Activated naive CD4-positive, alpha-beta T cell treated with anti-CD3 and anti-CD28 coated beads for 36 hours (primary cell): ENCODE measurements around the gene RECQL5. TPM values are rescaled to one million over a fixed set of nuclear protein-coding genes. Genes with fewer than 3 reads are reported as not detected.

Experiments used
- CTCF ChIA-PET: fragments of 350-600 bp; sonication (Branson Sonifier 250); formaldehyde crosslinking; loops from one replicate; lab custom pipeline; 2021; ENCODE audit warnings: antibody characterized with exemption; lab: Charles Lee
- DNase-seq: peaks from one replicate; pipeline ENCODE4 v3.0.0-alpha.2; 2020
- H3K27ac Mint-ChIP-seq: one replicate; pipeline ENCODE4 v1.8.0; 2021; ENCODE audit warnings: mild to moderate bottlenecking, mixed read lengths
- H3K27me3 Mint-ChIP-seq: one replicate; pipeline ENCODE4 v1.8.0; 2021; ENCODE audit warnings: low read depth, mixed read lengths
- H3K36me3 Mint-ChIP-seq: one replicate; pipeline ENCODE4 v1.8.0; 2021; ENCODE audit warnings: low read depth, mixed read lengths
- H3K4me1 Mint-ChIP-seq: one replicate; pipeline ENCODE4 v1.8.0; 2021; ENCODE audit warnings: low read depth, mixed read lengths
- H3K4me3 Mint-ChIP-seq: one replicate; pipeline ENCODE4 v1.8.0; 2021; ENCODE audit warnings: mild to moderate bottlenecking, moderate library complexity, mixed read lengths
- H3K9me3 Mint-ChIP-seq: one replicate; pipeline ENCODE4 v1.8.0; 2021; ENCODE audit warnings: mixed read lengths
- intact Hi-C: fragments of 100-400 bp; cut with micrococcal nuclease; formaldehyde crosslinking; loops from one replicate; pipeline ENCODE4 v1.15.1; 2023
- total RNA-seq, 2 experiments: library from RNA; stranded (reverse); gene quantifications; one replicate each; pipeline ENCODE4 v1.2.3, GENCODE V29; 2021

The RECQL5 gene
- total RNA-seq, 2 experiments from 2014 or later, result 36.2 to 44.0 TPM

DNA sequence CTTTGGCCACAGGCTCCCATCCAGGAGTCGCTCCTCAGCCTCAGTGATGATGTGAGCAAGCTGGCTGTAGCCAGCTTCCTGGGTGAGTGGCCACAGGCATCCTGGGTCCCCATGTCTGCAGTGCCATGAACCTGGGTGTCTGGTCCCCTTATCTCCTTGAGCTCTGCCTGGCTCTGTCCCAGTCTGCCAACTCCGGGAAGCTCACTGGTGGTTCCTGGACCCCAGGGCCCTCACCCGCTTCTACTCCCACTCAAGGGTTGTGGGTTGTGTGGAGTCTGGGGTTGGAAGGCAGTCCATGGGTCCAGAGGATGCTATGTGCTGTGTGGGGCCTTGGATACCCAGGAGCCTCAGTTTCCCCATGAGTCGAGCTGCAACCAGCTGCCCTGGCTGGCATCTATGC, 45.5 kb downstream of the RECQL5 start:
- DNase-seq, result no peak
- no peaks in the 10 kb centered on the region for H3K36me3 Mint-ChIP-seq
- CTCF ChIA-PET, result interaction anchor here (1.3 to 3.3 kb wide), 2 partner anchors 12 to 20 kb away, joined by 5 to 20 read pairs; partner anchors contain the start of gene SMIM5
- no peak overlapping the region for H3K4me3 Mint-ChIP-seq
- H3K9me3 Mint-ChIP-seq, result no peaks in the 10 kb centered on the region
- intact Hi-C loops, result loop anchor here (10.0 kb wide), 1 partner anchor 67 kb away; no protein-coding TSS in a partner anchor
- H3K27me3 Mint-ChIP-seq, result no peaks in the 10 kb centered on the region
- no peaks in the 10 kb centered on the region for H3K4me1 Mint-ChIP-seq
- no peak overlapping the region for H3K27ac Mint-ChIP-seq

- Mint-ChIP-seq H3K36me3 (no peaks in the 10 kb centered on the region), H3K4me3 (no peak overlapping the region), H3K27me3 (no peaks in the 10 kb centered on the region), H3K9me3 (no peaks in the 10 kb centered on the region), H3K27ac (no peak overlapping the region), H3K4me1 (no peaks in the 10 kb centered on the region)
- CTCF ChIA-PET, result interaction anchor here (1.0 to 3.3 kb wide), 5 partner anchors 14 to 130 kb away, joined by 4 to 20 read pairs (median 5); partner anchors contain the start of gene SMIM5
- intact Hi-C loops, result loop anchor here (10.0 kb wide), 1 partner anchor 65 kb away; no protein-coding TSS in a partner anchor
- peak; percentile 38 for DNase-seq
Measured at GRCh38 chr17:75619506-75620431, 47.2 kb downstream of the RECQL5 start.

DNA sequence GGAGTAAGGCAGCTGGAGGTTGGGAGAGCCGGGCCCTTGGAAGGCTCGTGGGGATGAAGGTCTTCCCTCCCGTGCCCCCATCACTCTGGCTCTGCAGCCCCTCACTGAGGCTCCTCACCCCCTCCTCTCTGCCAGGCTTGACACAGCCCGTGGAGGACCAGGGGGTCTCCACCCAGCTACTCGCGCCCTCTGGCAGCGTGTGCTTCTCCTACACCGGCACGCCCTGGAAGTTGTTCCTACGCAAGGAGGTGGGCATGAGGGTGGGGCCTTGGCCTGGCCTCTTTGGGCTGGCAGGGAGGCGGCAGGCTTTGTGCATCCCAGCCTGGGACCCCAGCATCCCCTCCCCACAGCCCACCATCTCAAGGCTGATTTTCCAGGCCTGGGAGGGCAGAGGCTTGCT, 49.3 kb downstream of the RECQL5 start:
- H3K27me3 Mint-ChIP-seq, result no peaks in the 10 kb centered on the region

DNA sequence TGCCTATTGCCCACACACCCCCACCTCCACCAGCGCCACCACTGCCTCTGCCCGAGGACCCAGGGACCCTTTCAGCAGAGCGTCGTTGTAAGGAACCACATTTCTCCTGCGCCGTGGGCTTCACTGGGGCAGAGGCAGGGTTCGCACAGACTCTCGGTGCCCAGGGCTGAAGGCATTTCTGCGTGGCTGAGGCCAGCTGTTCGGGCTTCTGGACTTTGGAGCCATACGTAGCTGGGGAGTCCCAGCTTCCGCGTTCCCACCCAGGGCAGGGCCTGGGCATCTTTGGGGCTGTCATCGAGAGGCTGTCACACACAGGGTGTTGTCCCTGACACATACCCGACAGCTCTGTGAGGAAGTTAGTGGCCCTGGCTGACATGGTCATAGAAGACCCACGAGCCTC, 49.7 kb downstream of the RECQL5 start:
- CTCF ChIA-PET, result interaction anchor here (1.3 to 1.5 kb wide), 2 partner anchors 16 to 131 kb away, joined by 3 to 5 read pairs; partner anchors contain the start of gene SMIM5
- Mint-ChIP-seq H3K9me3 (no peaks in the 10 kb centered on the region), H3K27ac (no peak overlapping the region), H3K4me1 (no peaks in the 10 kb centered on the region), H3K4me3 (no peak overlapping the region), H3K27me3 (no peaks in the 10 kb centered on the region), H3K36me3 (no peaks in the 10 kb centered on the region)
- intact Hi-C loops, result no loop called here
- no peak for DNase-seq

More for the DNA sequence above, 49.3 kb downstream of the RECQL5 start:
- intact Hi-C loops, result no loop called here
- no peaks in the 10 kb centered on the region for H3K4me1 Mint-ChIP-seq
- no peaks in the 10 kb centered on the region for H3K36me3 Mint-ChIP-seq
- no peaks in the 10 kb centered on the region for H3K9me3 Mint-ChIP-seq
- no peak overlapping the region for H3K27ac Mint-ChIP-seq
- no peak overlapping the region for H3K4me3 Mint-ChIP-seq
- CTCF ChIA-PET, result interaction anchor here (1.3 kb wide), 1 partner anchor 130 kb away, joined by 3 read pairs; no protein-coding TSS in a partner anchor
- DNase-seq, result no peak

DNA sequence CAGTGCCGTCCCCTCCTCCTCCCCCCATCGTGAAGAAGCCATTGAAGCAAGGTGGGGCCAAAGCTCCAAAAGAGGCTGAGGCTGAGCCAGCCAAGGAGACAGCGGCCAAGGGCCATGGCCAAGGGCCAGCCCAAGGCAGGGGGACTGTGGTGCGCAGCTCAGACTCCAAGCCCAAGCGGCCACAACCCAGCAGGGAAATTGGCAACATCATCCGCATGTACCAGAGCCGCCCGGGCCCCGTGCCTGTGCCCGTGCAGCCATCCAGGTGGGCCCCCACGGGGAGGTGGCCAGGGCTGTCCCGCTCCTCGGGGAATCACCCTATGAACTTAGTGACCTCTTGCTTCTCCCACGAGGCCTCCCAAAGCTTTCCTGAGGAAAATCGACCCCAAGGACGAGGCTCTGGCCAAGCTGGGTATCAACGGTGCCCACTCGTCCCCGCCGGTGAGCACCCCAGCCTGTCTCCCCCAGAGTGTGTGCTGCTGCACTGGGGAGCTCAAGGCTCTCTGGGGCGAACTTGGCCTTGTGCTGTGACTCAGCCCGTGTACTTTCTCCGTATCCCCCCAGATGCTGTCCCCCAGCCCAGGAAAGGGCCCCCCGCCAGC, 50.3 kb downstream of the RECQL5 start:
- intact Hi-C loops, result no loop called here
- CTCF ChIA-PET, result interaction anchor here (1.3 to 1.6 kb wide), 4 partner anchors 16 to 132 kb away, joined by 3 to 5 read pairs (median 4); partner anchors contain the start of gene SMIM5
- Mint-ChIP-seq H3K36me3 (no peaks in the 10 kb centered on the region), H3K4me3 (no peak overlapping the region), H3K27ac (no peak overlapping the region), H3K9me3 (no peaks in the 10 kb centered on the region), H3K27me3 (no peaks in the 10 kb centered on the region), H3K4me1 (no peaks in the 10 kb centered on the region)
- no peak for DNase-seq

GRCh38 chr17:75615301-75615700, 51.7 kb downstream of the RECQL5 start:
- no peaks in the 10 kb centered on the region for H3K9me3 Mint-ChIP-seq
- no peaks in the 10 kb centered on the region for H3K27me3 Mint-ChIP-seq

DNA sequence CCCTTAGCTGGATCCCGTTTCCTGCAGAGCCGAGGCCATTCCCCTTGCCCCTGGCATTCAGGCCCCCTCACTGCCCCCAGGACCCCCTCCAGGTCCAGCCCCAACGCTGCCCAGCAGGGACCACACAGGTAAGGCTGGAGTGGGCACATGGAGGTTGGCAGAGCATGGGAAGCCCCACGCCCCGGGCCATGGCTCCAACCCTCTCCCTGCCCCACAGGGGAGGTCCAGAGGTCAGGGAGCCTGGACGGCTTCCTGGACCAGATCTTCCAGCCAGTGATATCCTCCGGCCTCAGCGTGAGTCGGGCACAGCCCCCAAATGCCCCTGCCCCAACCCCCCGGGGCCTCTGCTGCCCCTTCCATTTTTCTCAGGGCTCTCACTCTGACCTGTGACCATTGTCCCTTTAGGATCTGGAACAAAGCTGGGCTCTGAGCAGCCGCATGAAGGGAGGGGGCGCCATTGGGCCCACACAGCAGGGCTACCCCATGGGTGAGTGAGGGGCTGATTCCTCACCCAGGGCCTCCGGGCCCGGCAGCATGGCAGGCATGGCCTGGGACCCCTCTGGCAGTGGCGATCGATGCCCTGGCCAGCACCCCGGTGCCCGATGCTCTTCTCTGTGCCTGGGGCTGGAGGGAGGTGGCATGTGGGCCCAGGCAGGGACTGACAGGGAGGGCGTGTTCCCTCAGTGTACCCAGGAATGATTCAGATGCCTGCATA, 52.2 kb downstream of the RECQL5 start:
- Mint-ChIP-seq H3K4me1 (no peaks in the 10 kb centered on the region), H3K36me3 (no peaks in the 10 kb centered on the region), H3K9me3 (no peaks in the 10 kb centered on the region), H3K4me3 (no peak overlapping the region), H3K27ac (no peak overlapping the region), H3K27me3 (no peaks in the 10 kb centered on the region)
- no peak for DNase-seq
- intact Hi-C loops, result no loop called here
- CTCF ChIA-PET, result interaction anchor here (1.3 to 1.6 kb wide), 2 partner anchors 18 to 133 kb away, joined by 5 read pairs; no protein-coding TSS in a partner anchor

More at GRCh38 chr17:75615301-75615700, 51.7 kb downstream of the RECQL5 start:
- CTCF ChIA-PET, result interaction anchor here (1.6 kb wide), 1 partner anchor 133 kb away, joined by 5 read pairs; no protein-coding TSS in a partner anchor
- Mint-ChIP-seq H3K4me3 (no peak overlapping the region), H3K27ac (no peak overlapping the region), H3K36me3 (no peaks in the 10 kb centered on the region), H3K4me1 (no peaks in the 10 kb centered on the region)
- DNase-seq, result no peak
- intact Hi-C loops, result no loop called here

- Mint-ChIP-seq H3K27me3 (no peaks in the 10 kb centered on the region), H3K27ac (no peak overlapping the region), H3K4me3 (no peak overlapping the region), H3K9me3 (no peaks in the 10 kb centered on the region), H3K4me1 (no peaks in the 10 kb centered on the region), H3K36me3 (no peaks in the 10 kb centered on the region)
- intact Hi-C loops, result no loop called here
- DNase-seq, result no peak
- CTCF ChIA-PET, result interaction anchor here (1.3 kb wide), 1 partner anchor 19 kb away, joined by 5 read pairs; no protein-coding TSS in a partner anchor
Measured at GRCh38 chr17:75614006-75614405, 52.9 kb downstream of the RECQL5 start.

GRCh38 chr17:75612906-75613626, 53.9 kb downstream of the RECQL5 start:
- CTCF ChIA-PET, result interaction anchor here (0.7 to 2.0 kb wide), 4 partner anchors 12 to 25 kb away, joined by 3 to 5 read pairs (median 5); partner anchors contain the start of gene SMIM5
- H3K4me1 Mint-ChIP-seq, result no peaks in the 10 kb centered on the region
- H3K4me3 Mint-ChIP-seq, result no peak overlapping the region
- H3K27ac Mint-ChIP-seq, result no peak overlapping the region
- intact Hi-C loops, result no loop called here
- no peak for DNase-seq
- no peaks in the 10 kb centered on the region for H3K9me3 Mint-ChIP-seq
- H3K27me3 Mint-ChIP-seq, result no peaks in the 10 kb centered on the region
- H3K36me3 Mint-ChIP-seq, result no peaks in the 10 kb centered on the region

- intact Hi-C loops, result no loop called here
- CTCF ChIA-PET, result interaction anchor here (1.1 to 2.0 kb wide), 3 partner anchors 13 to 142 kb away, joined by 5 to 7 read pairs (median 5); partner anchors contain the start of gene SMIM5
Measured at GRCh38 chr17:75611851-75612429, 55.0 kb downstream of the RECQL5 start.

More at GRCh38 chr17:75611851-75612429, 55.0 kb downstream of the RECQL5 start:
- H3K27me3 Mint-ChIP-seq, result no peaks in the 10 kb centered on the region
- H3K27ac Mint-ChIP-seq, result no peak overlapping the region
- H3K4me3 Mint-ChIP-seq, result no peak overlapping the region
- H3K4me1 Mint-ChIP-seq, result peaks cover 2% of the 10 kb centered on the region
- no peaks in the 10 kb centered on the region for H3K36me3 Mint-ChIP-seq
- no peaks in the 10 kb centered on the region for H3K9me3 Mint-ChIP-seq
- DNase-seq, result no peak
